Thyroid gland (tissue), 4 donors: ENCODE measurements around the gene ASIC5. TPM values are rescaled to one million over a fixed set of nuclear protein-coding genes. Genes with fewer than 3 reads are reported as not detected.
"Not testable (repeated sequence)": the region's sequence is repeated elsewhere in the genome, so short reads cannot be mapped to it uniquely, and the experiment has no call there.

Experiments
- DNase-seq, 2 donors: peaks; one replicate each; pipeline ENCODE4 v3.0.0-alpha.2; 2019
- H3K27ac ChIP-seq, 3 donors: fragments of 200-600 bp; sonication (generic); 1 replicate in 2 of 3; 2 replicates in 1 of 3; pipeline ENCODE4 v1.5.1; 2016 to 2019; ENCODE audit warnings: mild to moderate bottlenecking in 1 of 3, moderate library complexity in 1 of 3
- H3K27me3 ChIP-seq: fragments of 200-600 bp; sonication (generic); one replicate; pipeline ENCODE4 v1.5.1; 2019
- H3K36me3 ChIP-seq, 2 donors: fragments of 200-600 bp; sonication (generic); one replicate each; pipeline ENCODE4 v1.5.1; 2016 to 2019
- H3K4me1 ChIP-seq, 2 donors: fragments of 200-600 bp; sonication (generic); one replicate each; pipeline ENCODE4 v1.5.1; 2017 to 2019
- H3K4me3 ChIP-seq, 3 donors: fragments of 200-600 bp; sonication (generic); replicated peaks in 1 of 3; 1 replicate in 2 of 3; 2 replicates in 1 of 3; pipeline ENCODE4 v1.5.1; 2016; ENCODE audit warnings: mild to moderate bottlenecking in 1 of 3
- H3K9me3 ChIP-seq: fragments of 200-600 bp; sonication (generic); one replicate; pipeline ENCODE4 v1.5.1; 2017
- CTCF ChIP-seq, 6 experiments: fragments of 200-600 bp in 3 of 6; fragments of 450-650 bp in 3 of 6; sonication (generic) in 3 of 6; IDR thresholded peaks; one replicate each; pipeline ENCODE4 v1.5.1; 2016 to 2019; ENCODE audit warnings: antibody characterized with exemption in 6 of 6, mild to moderate bottlenecking in 2 of 6, inconsistent platforms in 1 of 6, moderate library complexity in 1 of 6
- POLR2A ChIP-seq, 2 donors: fragments of 450-650 bp; IDR thresholded peaks; one replicate each; pipeline ENCODE4 v1.6.1; 2017; ENCODE audit warnings: antibody characterized with exemption in 2 of 2, mild to moderate bottlenecking in 2 of 2, moderate library complexity in 1 of 2
- WGBS, 2 donors: methylation state at CpG; one replicate each; pipeline ENCODE4 v1.1.5; 2017; 5-methylcytosine and 5-hydroxymethylcytosine counted together
- intact Hi-C: fragments of 100-400 bp; cut with DNase I; formaldehyde crosslinking; loops from one replicate; pipeline ENCODE4 v1.15.1; 2023
- total RNA-seq, 4 donors: library from RNA; depleted of rRNA; stranded (reverse); fragments of >200 nt; gene quantifications; one replicate each; pipeline ENCODE4 v1.2.3, GENCODE V29; 2016

ASIC5 gene
- total RNA-seq, 4 donors from 2014 or later: not detected

GRCh38 chr4:155799116-155799793, 66.8 kb downstream of the ASIC5 start:
- H3K27ac ChIP-seq: no peak overlapping the region

GRCh38 chr4:155797581-155797980, 68.5 kb downstream of the ASIC5 start:
- WGBS, 2 donors: 95 to 96% methylated on average over 4 of the region's 4 CpGs
- H3K36me3 ChIP-seq, H3K4me3 ChIP-seq, DNase-seq, H3K27me3 ChIP-seq, intact Hi-C loops, H3K4me1 ChIP-seq, H3K27ac ChIP-seq, H3K9me3 ChIP-seq: not testable (repeated sequence)

More at GRCh38 chr4:155799116-155799793, 66.8 kb downstream of the ASIC5 start:
- Histone ChIP-seq H3K4me1 (no peaks in the 10 kb centered on the region), H3K36me3 (no peaks in the 10 kb centered on the region), H3K4me3 (no peak overlapping the region), H3K9me3 (no peaks in the 10 kb centered on the region), H3K27me3 (no peaks in the 10 kb centered on the region)
- 82 to 84% methylated on average over 5 of the region's 5 CpGs for WGBS, 2 donors
- intact Hi-C loops: no loop called here
- DNase-seq: no peak
- TF ChIP-seq POLR2A (IDR thresholded peaks at IDR 0.05) (no peak), CTCF (IDR thresholded peaks at IDR 0.05) (no peak)

- intact Hi-C loops: no loop called here
- no peak overlapping the region for H3K4me3 ChIP-seq
- H3K27ac ChIP-seq: no peak overlapping the region
- no peaks in the 10 kb centered on the region for H3K4me1 ChIP-seq
- 59 to 69% methylated on average over 3 of the region's 3 CpGs for WGBS, 2 donors
- no peaks in the 10 kb centered on the region for H3K27me3 ChIP-seq
- DNase-seq: no peak
- H3K9me3 ChIP-seq: no peaks in the 10 kb centered on the region
- H3K36me3 ChIP-seq: no peaks in the 10 kb centered on the region
- TF ChIP-seq POLR2A (IDR thresholded peaks at IDR 0.05) (no peak), CTCF (IDR thresholded peaks at IDR 0.05) (peak in 1 of 6 experiments; percentile 23)
These were observed 70.1 kb downstream of the ASIC5 start for GRCh38 chr4:155795991-155796390.

GRCh38 chr4:155794589-155795236, 71.4 kb downstream of the ASIC5 start:
- no peak for DNase-seq
- 87 to 88% methylated on average over 1 of the region's 1 CpG for WGBS, 2 donors
- Histone ChIP-seq H3K27ac (no peak overlapping the region), H3K9me3 (no peaks in the 10 kb centered on the region), H3K36me3 (no peaks in the 10 kb centered on the region), H3K4me3 (no peak overlapping the region), H3K4me1 (no peaks in the 10 kb centered on the region), H3K27me3 (no peaks in the 10 kb centered on the region)
- no peak for TF ChIP-seq POLR2A (IDR thresholded peaks at IDR 0.05)
- no peak for TF ChIP-seq CTCF (IDR thresholded peaks at IDR 0.05)
- intact Hi-C loops: no loop called here

GRCh38 chr4:155789982-155790381, 76.1 kb downstream of the ASIC5 start:
- no peak overlapping the region for H3K27ac ChIP-seq
- H3K9me3 ChIP-seq: no peaks in the 10 kb centered on the region
- 57 to 91% methylated on average over 3 of the region's 3 CpGs for WGBS, 2 donors
- no peaks in the 10 kb centered on the region for H3K27me3 ChIP-seq
- intact Hi-C loops: loop anchor here (5.0 to 10.0 kb wide), 2 partner anchors 265 to 348 kb away; no protein-coding TSS in a partner anchor
- no peak overlapping the region for H3K4me3 ChIP-seq
- H3K4me1 ChIP-seq: no peaks in the 10 kb centered on the region
- no peaks in the 10 kb centered on the region for H3K36me3 ChIP-seq
- TF ChIP-seq CTCF (IDR thresholded peaks at IDR 0.05) (no peak), POLR2A (IDR thresholded peaks at IDR 0.05) (no peak)
- no peak for DNase-seq
